Measurements from ENCODE around the gene CCDC201. TPM values are rescaled to one million over a fixed set of nuclear protein-coding genes. Genes with fewer than 3 reads are reported as not detected.
A peak's percentile ranks its signal among the peaks of the same experiment; 100 is the strongest.

CCDC201 gene, protein sequence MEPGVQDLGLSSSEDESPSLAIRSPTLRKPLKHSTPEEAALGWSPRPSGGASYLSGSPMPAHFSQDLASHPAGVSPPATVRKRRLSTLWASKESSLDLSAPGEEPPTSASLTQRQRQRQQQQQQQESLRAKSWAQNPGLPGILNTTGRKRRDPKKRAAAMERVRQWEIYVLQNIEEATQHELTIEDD
- total RNA-seq: not detected in 2 replicates

DNA sequence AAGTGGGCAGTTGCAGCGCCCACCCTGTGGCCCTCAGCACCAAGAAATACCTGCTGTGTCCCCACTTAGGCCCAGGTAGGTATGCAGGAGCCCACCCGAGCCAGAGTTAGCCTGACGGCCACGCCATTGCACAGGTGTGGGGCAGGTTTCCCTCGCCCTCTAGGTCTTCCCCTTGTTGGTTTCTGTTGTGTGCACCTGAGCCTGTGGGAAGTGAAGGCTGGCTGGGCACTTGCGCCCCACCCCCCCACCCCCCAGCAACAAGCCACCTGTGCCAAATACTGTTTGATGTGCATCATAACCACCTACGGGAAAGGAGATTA, at the start of gene CCDC201:
CCDC201 (minus strand) TSS at position 48 of the 320 bp plus-strand sequence. CDS start 75 bp downstream, outside the sequence.
- no peak for DNase-seq (ENCODE audit: low read depth)

DNA sequence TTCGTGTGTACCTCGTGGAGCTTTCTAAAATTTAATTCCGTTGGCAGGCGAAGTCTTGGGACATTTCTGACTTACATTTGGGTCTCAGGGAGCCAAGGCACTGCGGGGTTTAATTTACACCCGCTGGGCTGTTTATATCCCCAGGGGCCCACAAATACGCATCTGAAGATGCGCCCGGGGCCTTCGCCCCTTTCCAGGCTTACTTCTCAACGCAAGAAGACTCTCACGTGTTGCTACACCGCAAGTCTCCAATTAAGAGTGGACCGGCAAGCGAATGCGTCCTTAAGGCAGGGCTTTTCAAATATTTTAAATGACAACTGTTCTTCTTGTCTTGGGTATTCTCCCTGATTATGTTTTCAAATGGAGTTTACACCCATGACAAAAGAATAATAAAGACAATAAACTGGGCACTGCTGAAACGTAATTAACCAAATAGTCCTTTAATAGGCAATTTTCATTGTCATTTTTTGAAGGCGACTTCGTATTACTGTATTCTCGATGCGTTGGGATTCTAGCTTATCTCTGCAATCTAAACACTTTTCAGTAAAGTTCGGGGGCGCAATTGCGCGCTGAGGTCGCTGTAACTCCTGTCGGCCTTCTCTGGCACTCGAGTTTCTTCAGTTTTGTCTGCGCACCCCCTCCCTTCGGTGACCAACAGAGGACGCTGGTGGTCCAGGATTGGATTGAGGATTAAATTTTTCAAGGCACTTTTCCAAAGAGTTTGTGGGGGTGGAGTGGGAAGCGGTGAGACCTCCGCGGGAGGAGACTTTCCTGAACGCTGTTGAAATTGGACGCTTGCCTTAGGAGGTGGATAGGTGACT, 49.0 kb upstream of the CCDC201 start:
- DNase-seq (ENCODE audit: low read depth): peak; percentile 66

DNA sequence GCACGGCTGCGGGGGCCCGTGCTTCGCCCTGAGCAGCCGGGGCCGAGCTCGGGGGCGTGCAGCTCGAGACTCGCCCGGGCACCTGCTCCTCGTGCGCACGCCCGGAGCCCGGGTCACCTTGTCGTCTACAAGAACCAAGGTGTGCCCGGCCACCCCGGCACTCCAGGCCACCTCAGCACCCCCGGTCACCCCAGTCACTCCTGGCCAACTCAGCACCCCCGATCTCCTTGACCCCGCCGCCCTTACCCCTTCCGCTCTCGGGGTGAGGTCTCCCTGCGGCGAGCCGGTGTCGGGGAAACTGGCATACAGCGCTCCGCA, 48.5 kb upstream of the CCDC201 start:
- DNase-seq (ENCODE audit: low read depth): no peak

DNA sequence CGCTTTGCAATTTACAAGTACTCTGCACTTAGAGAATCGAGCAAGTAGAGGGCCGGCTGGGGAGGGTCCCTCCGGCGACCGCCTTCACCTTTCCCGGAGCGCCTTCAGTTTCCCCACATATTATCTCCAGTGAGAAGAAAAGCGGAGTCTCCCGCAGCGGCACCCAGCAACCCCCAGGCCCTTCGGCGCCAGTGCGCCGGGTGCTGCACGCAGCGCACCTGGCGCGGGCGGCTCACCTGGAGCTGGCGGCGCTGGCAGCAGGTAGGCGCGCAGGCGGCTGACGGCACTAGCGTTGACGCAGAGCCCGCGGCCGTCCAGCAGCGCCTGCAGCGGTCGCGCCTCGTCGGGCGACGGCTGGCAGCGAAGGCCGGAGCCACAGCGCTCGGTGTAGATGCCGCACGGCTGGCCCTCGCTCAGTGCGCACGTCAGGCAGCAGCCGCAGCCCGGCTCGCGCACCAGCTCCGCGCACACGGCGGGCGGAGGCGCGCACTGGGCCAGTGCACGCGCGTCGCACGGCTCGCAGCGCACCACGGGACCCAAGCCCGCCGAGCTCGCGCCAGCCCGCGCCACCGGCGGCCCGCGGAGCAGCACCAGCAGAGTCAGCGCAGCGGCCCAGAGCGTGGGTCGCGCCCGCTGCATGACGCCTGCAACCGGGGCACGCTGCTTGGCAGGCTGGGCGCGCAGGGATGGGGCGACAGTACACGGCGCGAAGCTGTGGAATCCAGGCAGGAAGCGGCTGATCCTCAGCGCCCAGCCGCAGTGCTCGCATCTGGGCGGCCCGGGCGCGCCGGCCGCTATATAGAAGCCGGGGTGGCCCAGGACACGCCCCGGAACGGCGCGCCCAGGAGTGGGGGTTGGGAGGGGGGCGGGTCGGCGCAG, 47.9 kb upstream of the CCDC201 start, which contains the start of gene IGFBP3:
IGFBP3 (minus strand) TSS at position 771 of the 879 bp plus-strand sequence; CDS start at position 639, 132 bp downstream.
- no peak for DNase-seq (ENCODE audit: low read depth)

DNA sequence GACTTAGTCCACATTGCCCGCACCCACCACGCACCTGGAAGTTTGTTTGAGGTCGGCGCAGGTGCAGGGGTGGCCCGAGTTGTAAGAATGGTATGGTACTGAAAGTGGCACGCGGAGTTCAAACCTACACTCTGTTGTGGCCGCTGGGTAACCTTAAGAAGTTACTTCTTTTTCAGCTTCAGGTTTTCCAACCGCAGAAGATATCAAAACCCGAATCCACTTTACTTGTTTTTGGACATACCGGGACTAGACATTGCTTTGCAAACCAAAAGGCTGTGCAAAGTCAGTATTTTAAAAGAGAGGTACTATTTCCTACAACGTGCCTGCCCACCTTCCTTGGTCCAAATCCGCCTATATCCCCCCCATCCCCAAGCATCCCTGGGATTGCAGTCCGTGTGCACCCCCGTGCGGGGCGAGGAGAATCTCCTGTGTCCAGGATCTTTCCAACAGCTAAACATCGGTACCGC, 47.1 kb upstream of the CCDC201 start:
- DNase-seq (ENCODE audit: low read depth): no peak

DNA sequence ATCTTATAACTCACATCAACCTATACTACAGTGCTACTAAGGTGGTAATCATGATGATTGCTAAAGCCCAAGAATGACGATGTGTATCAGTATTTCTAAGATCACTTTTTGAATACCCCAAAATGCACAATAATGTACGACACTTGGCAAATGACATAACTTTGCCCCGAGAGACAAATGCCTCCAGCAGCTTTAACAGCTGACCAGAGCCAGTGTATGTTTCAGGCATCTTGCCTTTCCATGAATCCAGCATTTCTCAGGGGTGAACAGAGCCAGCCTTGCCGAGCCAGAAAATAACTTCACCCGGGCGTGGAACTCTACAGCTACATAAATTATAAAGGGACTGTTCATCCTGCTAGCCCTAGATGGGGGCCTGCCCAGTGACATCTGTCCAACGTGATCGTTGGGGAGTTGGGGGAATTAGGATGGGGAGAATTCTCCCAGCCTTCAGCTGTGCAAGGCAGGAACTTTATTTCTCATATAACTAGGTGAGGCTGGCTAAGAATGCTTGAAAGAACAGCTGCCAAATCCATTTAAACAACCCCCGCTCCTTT, 46.4 kb upstream of the CCDC201 start:
- DNase-seq (ENCODE audit: low read depth): no peak

DNA sequence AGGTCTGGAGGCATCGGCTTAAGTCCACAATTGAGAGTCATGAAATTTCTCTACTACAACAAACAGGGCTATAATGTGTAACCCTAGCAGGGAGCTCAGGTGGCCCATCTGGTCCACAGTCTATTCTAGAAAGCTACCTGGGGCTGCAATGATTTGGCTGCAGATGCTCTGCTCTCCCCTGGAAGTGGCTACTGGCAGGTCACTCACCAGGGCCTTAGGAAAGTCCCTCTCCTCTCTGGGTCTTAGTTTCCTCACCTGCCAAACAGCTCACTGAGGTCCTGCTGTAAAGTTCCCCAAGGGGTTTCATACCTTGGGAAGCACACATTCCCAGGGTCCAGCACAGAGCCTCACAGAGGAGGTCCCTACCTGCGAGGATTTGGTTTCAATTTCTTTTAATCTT, 45.7 kb upstream of the CCDC201 start:
- no peak for DNase-seq (ENCODE audit: low read depth)

DNA sequence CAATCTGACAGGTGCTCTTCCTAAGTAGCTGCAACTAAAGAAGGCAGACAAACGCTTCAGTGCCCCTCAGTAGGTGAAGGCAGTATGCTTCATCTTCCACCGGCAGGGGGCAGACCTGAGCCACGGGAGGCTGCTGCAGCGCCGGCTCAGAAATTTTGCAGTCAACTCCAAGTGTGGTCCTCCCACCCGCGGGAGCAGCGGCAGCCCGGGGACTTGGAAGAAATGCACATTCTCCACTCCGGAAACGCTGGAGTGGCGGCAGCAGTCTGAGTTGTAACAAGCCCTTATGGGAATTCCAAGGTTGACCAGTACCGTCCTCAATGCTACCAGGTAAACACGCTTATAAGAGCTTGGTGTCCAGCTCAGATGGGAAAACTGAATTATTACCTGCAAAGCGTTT, 44.8 kb upstream of the CCDC201 start:
- DNase-seq (ENCODE audit: low read depth): peak; percentile 57

DNA sequence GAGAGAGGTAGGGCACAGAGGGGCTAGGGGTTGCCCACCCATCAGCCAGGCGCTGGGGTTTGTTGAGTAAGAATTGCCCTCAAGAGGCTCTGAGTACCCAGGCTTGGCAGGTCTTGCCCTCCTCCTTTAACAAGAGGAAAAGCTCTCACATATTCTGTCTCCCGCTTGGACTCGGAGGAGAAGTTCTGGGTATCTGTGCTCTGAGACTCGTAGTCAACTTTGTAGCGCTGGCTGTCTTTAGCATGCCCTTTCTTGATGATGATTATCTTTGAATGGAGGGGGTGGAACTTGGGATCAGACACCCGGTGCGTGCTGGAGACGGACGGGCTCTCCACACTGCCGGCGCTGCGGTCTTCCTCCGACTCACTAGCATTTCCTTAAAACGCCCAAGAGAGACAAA, 44.2 kb upstream of the CCDC201 start:
- no peak for DNase-seq (ENCODE audit: low read depth)

DNA sequence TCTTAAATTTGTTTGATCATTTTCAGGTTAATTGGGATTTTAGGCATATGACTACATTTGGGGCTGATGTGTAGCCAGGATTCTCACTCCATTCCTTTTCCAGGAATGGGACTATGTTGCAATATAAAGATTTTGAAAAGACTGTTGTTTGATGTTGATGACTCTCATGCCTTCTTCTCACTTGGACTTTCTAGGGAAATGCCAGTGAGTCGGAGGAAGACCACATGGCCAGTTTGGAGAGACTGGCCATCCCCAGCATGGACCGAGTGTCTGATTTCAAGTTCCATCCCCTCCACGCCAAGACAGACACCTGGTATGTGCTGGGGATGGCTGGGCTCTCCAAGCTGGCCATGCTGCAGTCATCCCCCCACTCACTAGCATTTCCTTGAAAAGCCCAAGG, 42.7 kb upstream of the CCDC201 start:
- no peak for DNase-seq (ENCODE audit: low read depth)

DNA sequence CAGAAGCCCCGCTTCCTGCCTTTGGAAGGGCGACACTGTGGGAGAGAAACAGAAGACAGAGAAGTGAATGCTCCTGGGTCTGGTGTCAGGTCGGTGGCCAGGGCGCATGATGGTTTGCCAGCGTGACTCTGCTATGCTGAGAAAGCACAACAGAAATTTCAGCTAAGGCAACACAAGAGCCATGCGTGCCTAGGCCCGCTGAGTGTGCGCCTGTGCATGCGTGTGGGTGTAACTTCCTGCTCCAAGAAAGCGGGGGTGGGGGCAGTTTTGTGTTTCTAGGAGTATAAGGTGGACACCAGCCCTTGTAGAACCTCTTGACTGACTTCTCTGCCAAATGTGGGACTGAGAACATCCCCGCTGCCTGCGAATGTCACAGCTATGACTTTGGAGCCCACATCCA, 42.0 kb upstream of the CCDC201 start:
- no peak for DNase-seq (ENCODE audit: low read depth)

DNA sequence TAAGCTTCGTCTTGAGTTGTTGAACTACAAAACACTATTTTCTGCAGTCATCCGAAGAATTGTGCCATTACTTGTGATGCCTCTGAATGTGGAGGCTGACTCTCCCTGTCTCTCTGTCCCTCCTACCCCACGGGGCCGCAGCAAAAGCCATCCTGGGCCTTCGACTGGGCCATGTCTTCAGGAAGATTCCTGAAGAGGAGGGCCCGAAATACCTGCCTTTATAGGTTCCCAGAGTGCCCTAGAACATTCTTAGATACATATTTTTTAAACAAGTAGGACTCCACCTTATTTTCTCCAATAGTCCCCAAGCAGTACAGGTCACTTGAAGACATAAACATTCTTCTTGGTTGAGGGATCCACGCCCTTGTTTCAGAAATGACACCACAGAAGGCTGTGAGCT, 40.1 kb upstream of the CCDC201 start:
- DNase-seq (ENCODE audit: low read depth): no peak

DNA sequence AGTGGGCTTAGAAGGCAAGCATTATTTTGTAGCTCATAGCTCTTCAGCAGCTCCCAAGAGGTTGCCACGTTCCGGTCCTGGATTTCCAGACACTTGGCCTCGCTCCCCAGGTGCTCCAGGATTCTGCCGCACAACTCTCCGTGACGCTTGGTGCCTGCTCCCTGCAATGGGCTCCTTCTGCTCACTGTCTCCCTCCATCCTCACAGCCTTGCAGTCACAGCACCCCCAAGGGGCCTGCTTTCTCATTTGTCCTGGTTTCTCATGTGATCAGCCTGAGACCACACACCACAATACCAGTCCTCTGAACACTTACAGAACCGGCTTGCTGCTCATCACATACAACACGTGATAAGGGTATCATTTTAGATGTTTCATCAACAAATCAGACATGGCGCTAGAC, 38.4 kb upstream of the CCDC201 start:
- no peak for DNase-seq (ENCODE audit: low read depth)

DNA sequence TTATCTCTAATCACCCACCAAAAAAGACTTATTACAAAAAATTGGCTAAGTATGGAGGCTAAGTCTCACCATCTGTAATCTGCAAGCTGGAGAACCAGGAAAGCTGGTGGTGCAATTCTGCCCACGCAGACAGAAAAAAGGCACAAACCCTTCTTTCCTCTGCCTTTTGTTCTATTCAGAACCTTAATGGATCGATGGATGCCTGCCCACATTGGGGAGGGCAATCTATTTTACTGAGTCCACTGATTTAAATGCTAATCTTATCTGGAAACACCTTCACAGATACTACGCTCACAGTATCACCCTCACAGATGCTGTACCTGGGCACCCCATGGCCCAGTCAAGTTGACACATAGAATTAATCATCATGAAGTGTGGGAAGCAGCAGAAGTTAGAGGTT, 38.0 kb upstream of the CCDC201 start:
- no peak for DNase-seq (ENCODE audit: low read depth)

DNA sequence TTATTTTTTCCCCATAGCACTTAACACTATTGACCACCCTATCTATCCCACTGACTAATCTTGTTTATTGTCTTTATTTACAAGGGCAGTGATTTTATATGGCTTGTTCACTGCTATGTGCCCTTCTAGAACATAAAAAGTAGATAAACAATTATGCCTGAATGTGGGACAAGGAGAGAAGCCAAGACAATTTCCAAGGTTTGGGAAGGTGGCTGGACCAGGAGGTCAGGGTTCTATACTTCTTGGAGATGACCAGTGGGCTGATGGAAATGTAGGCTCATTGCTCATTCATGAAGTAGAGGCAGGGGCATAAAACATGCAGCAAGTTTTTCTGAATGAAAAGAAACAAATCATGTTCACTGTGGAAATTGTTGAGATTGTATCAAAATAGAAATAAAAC, 36.7 kb upstream of the CCDC201 start:
- DNase-seq (ENCODE audit: low read depth): no peak

DNA sequence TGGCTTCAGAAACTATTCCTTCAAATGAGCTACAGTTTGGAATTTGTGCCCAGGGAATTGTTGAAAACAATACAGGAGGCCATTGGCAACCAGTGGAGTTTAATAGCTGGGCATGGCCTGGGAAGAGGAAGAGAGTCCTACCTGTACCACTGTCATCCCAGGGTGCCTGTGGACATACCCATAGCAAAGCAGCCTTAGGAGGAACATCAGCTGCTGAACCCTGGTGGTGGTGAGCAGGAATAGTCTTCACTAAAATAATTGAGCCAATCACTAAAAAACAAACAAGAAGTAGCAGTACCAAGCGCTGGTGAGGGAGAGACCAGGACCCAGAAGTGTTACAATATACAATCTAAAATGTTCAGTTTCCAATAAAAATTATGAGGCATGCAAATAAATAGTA, 29.9 kb upstream of the CCDC201 start:
- no peak for DNase-seq (ENCODE audit: low read depth)

DNA sequence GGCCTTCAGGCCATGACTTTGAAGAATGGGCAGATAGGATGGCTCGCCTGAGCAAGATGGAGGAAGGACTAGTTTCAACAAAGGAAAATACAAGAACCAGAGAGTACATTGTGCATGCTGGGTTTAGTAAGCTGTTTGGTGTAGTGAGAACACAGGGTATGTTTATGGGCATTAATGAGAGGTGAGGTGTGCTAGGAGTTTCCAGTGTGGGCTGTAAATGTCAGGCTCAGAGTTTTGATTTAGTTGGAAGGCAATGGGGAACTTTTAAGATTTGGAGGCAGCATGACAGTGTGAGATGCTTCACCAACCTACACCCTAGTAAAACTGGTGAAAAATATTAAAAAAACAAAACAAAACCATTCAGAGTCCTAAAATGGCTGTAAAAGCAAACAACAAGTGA, 28.7 kb upstream of the CCDC201 start:
- no peak for DNase-seq (ENCODE audit: low read depth)

DNA sequence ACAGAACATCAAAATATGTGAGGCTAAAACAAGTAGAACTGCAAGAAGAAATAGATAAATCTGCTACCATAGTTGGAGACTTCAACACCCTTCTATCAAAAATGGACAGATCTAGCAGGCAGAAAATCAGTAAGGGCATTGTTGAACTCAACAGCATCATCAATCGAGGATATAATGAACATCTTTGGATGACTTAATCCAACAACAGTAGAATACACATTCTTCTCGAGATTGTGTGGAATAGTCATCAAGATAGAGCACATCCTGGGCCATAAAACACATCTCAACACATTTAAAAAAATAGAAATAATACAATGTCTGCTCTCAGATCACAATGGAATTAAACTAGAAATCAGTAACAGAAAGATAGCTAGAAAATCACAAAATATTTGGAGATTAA, 25.3 kb upstream of the CCDC201 start:
- DNase-seq (ENCODE audit: low read depth): no peak

DNA sequence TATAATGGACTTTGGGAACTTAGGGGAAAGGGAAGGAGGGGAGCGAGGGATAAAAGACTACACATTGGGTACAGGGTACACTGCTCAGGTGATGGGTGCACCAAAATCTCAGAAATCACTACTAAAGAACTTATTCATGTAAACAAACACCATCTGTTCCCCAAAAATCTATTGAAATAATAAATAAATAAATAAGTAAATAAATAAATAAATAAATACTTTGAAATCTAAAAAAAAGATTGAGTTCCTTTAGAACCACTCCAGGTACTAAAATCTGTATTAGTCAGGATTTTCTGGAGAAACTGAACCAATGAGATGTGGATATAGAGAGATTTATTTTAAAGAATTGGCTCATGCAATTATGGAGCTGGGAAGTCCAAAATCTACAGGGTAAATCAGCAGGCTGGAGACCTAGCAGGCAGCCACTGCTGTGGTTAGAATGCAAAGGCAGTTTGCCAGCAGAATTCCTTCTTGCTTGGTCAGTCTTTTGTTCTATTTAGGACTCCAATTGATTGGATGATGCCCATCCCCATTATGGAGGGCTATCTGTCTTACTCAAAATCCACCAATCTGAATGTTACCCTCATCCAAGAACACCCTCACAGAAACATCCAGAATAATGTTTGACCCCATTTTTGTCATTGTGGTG, 24.3 kb upstream of the CCDC201 start:
- peak; percentile 84 for DNase-seq (ENCODE audit: low read depth)

DNA sequence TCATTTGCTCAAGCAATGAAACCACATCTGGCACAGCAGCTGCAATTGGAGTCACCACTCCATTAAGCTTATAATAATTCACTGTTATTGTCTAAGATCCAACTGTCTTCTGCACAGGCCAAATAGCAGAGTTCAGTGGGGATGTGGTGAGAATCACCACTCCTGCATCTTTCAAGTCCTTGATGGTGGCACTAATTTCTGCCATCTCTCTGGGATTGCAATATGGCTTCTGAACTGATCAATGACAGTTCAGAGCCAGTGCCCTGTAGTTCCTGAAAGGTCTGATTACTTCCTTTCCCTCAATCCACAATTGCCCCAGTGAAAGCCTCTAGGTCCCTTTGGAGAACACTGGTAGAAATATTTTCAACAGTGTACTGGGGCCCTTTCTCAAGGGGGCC, 21.8 kb upstream of the CCDC201 start:
- no peak for DNase-seq (ENCODE audit: low read depth)

DNA sequence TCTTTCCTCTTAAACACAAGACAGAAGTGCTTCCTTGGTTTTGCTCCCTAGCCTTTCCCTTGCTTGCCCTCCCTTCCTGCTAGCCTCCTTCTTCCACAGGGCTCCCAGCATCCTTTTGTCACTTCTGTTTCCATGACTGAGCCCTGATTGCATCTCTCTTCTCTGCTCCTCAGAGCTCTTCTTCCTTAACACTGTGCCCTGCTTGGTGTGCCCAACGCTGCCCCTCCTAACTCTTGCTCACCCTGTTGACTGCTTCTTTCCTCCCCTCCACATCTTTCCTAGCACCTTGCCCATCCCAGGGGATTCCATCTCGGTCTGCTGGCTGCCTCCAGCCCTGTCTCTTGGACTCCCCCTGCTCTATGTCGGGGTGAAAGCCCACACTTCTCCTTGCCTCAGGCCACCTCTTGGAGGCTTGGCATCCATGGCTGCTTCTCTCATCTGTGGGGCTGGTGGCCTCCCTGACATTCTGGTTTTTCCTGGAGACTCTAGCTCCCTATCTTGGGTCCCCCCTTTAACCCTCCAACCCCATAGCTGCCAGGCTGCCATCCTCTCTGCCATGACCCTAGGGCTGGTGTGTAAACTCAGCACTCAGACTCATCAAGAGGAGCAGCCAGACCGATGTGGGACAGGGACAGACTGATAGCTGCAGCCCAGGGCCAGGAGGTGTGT, 21.2 kb upstream of the CCDC201 start:
- DNase-seq (ENCODE audit: low read depth): no peak
